GM12892 (cell line): ENCODE results near the gene ADRA2A.

Experiments
- POLR2A ChIP-seq: IDR thresholded peaks from 2 replicates; pipeline ENCODE4 v1.6.1; 2011; ENCODE audit warnings: low read depth, low read length, control low read depth
- POLR2AphosphoS5 ChIP-seq: IDR thresholded peaks from 2 replicates; pipeline ENCODE4 v1.6.1; 2011; ENCODE audit warnings: low read depth, low read length, control low read depth
- TAF1 ChIP-seq: IDR thresholded peaks from 2 replicates; pipeline ENCODE4 v1.6.1; 2011; ENCODE audit warnings: low read depth, mild to moderate bottlenecking, control low read depth, low read length, borderline replicate concordance

GRCh38 chr10:111101796-111102195 is 25.0 kb downstream of the ADRA2A start:
- TF ChIP-seq POLR2AphosphoS5, result no peak
- no peak for TF ChIP-seq POLR2A
- no peak for TF ChIP-seq TAF1
